GM12801 (cell line): ENCODE measurements around the gene NCKAP5L.

Source experiments
- TF ChIP-seq, protein P1 (sequence below): IDR thresholded peaks from one replicate; pipeline ENCODE4 v1.5.1; 2011; ENCODE audit warnings: control low read depth; ENCODE audit not compliant: insufficient read length; ENCODE audit errors: extremely low read depth

NCKAP5L gene

DNA sequence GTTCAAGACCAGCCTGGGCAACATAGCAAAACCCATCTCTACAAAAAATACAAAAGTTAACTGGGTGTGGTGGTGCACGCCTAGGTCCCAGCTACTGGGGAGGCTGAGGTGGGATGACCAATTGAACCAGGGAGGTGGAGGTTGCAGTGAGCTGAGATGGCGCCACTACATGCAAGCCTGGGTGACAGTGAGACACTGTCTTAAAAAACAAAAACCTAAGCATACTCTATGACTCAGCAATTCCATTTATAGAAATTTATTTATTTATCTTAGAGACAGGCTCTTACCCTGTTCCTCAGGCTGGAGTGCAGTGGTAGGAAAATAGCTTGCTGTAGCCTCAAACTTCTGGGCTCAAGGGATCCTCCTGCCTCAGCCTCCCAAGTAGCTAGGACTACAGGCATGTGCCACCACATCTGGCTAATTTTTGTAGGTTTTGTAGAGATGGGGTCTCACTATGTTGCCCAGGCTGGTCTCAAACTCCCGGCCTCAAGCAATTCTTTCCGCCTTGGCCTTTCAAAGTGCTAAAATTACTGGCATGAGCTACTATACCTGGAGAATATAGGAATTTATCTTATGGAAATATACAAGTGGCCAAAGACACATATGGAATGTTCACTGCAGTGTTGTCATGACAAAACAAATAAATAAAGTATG lies 43.3 kb downstream of the NCKAP5L start:
- TF ChIP-seq, protein P1, sequence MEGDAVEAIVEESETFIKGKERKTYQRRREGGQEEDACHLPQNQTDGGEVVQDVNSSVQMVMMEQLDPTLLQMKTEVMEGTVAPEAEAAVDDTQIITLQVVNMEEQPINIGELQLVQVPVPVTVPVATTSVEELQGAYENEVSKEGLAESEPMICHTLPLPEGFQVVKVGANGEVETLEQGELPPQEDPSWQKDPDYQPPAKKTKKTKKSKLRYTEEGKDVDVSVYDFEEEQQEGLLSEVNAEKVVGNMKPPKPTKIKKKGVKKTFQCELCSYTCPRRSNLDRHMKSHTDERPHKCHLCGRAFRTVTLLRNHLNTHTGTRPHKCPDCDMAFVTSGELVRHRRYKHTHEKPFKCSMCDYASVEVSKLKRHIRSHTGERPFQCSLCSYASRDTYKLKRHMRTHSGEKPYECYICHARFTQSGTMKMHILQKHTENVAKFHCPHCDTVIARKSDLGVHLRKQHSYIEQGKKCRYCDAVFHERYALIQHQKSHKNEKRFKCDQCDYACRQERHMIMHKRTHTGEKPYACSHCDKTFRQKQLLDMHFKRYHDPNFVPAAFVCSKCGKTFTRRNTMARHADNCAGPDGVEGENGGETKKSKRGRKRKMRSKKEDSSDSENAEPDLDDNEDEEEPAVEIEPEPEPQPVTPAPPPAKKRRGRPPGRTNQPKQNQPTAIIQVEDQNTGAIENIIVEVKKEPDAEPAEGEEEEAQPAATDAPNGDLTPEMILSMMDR = no peak

DNA sequence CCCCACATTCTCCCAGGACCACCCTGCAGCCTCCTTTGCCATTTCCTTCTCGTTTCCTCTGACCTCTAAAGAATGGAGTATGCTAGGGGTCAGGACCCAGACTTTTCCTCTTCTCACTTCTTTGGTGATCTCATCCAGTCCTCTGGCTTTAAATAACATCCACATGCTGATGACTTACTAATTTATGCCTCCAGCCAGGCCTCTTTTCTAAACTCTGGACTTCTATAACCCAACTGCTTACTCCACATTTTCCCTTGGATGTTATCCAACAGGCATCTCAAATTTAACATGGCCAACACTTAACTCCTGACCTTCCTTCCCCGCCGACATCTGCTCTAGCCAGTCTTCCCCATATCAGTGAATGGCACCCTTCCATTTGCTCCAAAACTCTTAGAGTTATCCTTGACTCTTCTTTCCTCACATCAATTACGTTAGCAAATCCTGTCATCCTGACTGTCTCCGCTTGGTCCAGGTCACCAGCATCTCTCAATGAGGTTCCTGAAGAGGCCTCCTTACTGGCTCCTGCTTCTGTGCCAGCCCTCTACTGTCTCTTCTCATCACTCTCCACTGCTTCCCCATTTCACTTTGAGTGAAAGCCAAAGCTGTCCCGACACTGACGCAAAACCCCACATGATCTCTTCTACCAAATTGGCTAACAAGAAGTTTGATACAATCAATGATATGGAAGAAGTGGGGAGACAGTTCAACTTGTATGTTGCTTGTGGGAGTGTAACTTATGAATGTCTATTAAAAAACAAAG lies 44.1 kb downstream of the NCKAP5L start:
- TF ChIP-seq, protein P1 = no peak

DNA sequence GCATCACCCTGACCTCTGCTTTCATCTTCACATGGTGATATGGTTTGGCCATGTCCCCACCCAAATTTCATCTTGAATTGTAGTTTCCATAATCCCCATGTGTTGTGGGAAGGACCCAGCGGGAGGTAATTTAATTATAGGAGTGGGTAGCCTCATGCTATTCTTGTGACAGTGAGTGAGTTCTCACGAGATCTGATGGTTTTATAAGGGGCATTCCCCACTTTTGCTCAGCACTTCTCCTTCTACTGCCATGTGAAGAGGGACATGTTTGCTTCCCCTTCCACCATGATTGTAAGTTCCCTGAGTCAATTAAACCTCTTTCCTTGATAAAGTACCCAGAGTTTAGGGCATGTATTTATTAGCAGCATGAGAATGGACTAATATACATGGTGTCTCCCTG lies 48.6 kb downstream of the NCKAP5L start:
- TF ChIP-seq, protein P1 = no peak

DNA sequence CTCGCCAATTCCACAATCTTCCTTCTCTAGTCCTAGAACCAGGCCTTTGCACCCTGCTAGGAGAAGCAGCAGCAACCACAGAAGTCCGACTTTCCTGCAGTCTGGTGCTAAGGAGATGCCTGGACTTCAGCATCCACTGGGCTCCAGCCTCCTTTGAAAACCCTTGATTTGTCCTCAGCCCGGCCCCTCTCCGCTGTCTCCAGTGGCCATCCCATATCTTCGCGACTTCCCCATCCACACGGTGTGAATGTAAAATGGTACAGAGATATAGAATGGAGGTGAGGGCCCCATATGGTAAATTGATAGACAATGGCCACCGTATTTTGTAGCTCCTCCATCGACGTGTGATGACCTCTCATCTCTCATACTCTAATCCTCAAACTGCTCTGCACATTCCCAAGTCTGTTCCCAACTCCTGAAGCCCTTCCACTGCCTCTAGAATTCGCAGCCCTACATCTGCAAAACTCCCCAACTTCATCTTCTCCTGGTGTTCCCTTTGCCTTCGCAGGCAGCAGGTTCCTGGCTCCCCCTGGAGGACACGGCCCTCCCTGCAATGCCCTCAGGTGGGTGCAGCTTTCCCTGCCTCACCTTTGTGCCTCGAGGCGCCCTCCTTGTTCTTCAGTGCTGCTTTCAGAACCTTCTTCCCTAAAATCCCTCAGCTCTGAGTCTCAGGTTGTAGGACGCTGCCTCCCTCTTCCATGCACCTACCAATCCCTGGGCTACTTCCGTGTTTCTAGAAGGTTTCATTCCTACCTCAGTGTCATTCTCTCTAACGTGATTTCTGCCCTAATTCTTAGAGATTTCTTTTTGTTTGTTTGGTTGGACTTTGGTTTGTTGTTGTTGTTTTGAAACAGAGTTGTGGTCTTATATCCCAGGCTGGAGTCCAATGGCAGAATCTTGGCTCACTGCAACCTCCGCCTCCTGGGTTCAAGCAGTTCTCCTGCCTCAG lies 50.1 kb downstream of the NCKAP5L start:
- TF ChIP-seq, protein P1 = no peak

DNA sequence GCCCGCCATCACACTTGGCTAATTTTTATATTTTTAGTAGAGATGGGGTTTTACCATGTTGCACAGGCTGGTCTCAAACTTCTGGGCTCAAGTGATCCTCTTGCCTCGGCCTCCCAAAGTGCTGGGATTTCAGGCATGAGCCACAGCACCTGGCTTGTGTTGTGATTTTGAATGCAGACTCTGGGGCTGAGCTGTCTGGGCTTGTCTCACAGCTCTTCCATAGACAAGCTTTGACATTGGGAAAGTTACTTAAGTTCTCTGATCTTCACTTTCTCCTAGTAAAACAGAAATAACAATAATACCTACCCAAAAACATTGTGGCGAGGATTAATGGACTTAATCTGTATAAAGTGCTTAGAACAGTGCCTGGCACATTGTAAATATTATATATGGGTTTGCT lies 50.9 kb downstream of the NCKAP5L start:
- TF ChIP-seq, protein P1 = no peak

DNA sequence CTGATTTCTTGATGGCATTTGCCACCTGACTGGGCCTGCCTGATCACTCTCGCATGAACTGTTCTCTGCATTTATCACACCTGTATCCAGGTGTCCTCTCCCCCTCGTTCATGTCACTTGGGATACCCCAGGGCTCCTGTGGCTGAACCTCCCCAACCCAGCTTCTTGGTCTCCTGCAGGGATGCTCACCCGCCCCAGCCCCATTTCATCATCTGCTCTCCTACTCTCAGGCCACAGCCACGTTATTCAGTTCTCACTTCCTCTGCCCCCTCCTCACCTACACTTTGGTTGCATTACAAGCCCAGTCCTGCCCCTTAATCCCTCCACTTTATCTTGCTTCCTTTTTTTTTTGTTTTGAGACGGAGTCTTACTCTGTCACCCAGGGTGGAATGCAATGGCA lies 51.4 kb downstream of the NCKAP5L start:
- TF ChIP-seq, protein P1 = no peak

DNA sequence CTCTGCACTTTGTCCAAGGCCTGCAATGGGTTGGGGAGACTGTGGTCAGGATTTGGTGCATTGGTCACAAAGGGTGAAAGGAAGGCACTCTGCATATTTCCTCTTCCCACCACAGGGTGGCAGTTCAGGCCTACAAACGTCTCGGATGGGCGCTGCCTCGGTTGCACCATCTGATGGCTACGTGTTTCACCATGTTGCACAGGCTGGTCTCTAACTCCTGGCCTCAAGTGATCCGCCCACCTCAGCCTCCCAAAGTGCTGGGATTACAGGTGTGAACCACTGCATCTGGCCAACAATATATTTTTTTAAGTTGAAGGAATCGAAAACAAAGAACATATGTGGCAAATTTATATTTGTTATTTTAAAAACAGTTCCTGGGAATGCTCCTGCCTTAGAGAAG lies 51.8 kb downstream of the NCKAP5L start:
- TF ChIP-seq, protein P1 = no peak
